ENCODE data around the gene BGLAP.
A peak's percentile ranks its signal among the peaks of the same experiment; 100 is the strongest.

Gene BGLAP

DNA sequence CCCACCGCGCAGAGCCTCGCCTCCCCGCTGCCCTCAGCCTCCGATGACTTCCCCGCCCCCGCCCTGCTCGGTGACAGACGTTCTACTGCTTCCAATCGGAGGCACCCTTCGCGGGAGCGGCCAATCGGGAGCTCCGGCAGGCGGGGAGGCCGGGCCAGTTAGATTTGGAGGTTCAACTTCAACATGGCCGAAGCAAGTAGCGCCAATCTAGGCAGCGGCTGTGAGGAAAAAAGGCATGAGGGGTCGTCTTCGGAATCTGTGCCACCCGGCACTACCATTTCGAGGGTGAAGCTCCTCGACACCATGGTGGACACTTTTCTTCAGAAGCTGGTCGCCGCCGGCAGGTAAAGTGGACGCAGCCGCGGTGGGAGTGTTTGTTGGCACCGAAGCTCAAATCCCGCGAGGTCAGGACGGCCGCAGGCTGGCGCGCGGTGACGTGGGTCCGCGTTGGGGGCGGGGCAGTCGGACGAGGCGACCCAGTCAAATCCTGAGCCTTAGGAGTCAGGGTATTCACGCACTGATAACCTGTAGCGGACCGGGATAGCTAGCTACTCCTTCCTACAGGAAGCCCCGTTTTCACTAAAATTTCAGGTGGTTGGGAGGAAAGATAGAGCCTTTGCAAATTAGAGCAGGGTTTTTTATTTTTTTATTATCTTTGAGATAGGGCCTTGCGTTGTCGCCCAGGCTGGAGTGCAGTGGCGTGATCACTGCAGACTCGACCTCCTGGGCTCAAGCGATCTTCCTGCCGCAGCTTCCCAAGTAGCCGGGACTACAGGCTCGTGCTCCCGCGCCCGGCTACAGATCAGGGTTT is 28.9 kb upstream of the BGLAP start, which contains the start of gene PMF1:
PMF1 (plus strand) TSS at position 175 of the 811 bp plus-strand sequence; CDS start at position 184, 9 bp downstream.
- POLR2A ChIA-PET: interaction anchor here (0.5 to 2.7 kb wide), 29 partner anchors 8 to 236 kb away, joined by 3 to 49 read pairs (median 4); partner anchors contain the start of genes LMNA, MEX3A, SEMA4A and SLC25A44
- Histone ChIP-seq H3K27ac (ENCODE audit: extremely low read depth, low read depth, low read length) (peak within 1 kb of the TSS; percentile 91), H3K4me3 (ENCODE audit: low read depth, low read length) (peak within 1 kb of the TSS; percentile 99)
- TF ChIP-seq, protein P1, sequence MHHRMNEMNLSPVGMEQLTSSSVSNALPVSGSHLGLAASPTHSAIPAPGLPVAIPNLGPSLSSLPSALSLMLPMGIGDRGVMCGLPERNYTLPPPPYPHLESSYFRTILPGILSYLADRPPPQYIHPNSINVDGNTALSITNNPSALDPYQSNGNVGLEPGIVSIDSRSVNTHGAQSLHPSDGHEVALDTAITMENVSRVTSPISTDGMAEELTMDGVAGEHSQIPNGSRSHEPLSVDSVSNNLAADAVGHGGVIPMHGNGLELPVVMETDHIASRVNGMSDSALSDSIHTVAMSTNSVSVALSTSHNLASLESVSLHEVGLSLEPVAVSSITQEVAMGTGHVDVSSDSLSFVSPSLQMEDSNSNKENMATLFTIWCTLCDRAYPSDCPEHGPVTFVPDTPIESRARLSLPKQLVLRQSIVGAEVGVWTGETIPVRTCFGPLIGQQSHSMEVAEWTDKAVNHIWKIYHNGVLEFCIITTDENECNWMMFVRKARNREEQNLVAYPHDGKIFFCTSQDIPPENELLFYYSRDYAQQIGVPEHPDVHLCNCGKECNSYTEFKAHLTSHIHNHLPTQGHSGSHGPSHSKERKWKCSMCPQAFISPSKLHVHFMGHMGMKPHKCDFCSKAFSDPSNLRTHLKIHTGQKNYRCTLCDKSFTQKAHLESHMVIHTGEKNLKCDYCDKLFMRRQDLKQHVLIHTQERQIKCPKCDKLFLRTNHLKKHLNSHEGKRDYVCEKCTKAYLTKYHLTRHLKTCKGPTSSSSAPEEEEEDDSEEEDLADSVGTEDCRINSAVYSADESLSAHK (tag by site-specific recombination; IDR thresholded peaks at IDR 0.05): no peak; the same call in 1 of the 2 replicates
- TF ChIP-seq KLF8 (tag by site-specific recombination; IDR thresholded peaks at IDR 0.05): peak; percentile 86
- TF ChIP-seq, protein P2, sequence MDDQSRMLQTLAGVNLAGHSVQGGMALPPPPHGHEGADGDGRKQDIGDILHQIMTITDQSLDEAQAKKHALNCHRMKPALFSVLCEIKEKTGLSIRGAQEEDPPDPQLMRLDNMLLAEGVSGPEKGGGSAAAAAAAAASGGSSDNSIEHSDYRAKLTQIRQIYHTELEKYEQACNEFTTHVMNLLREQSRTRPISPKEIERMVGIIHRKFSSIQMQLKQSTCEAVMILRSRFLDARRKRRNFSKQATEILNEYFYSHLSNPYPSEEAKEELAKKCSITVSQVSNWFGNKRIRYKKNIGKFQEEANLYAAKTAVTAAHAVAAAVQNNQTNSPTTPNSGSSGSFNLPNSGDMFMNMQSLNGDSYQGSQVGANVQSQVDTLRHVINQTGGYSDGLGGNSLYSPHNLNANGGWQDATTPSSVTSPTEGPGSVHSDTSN (CRISPR knock-in tag; IDR thresholded peaks at IDR 0.05): no peak
- TF ChIP-seq ZNF19 (tag by site-specific recombination; IDR thresholded peaks at IDR 0.05; ENCODE audit: low read depth): no peak
- no peak; the same call in 1 of the 2 replicates for TF ChIP-seq ZNF423 (tag by site-specific recombination; IDR thresholded peaks at IDR 0.05)
- peak; percentile 48 for TF ChIP-seq FEZF1 (tag by site-specific recombination; IDR thresholded peaks at IDR 0.05)
- TF ChIP-seq HOXD13 (CRISPR knock-in tag; IDR thresholded peaks at IDR 0.05; ENCODE audit: borderline replicate concordance): no peak
- TF ChIP-seq ZNF529 (tag by site-specific recombination; IDR thresholded peaks at IDR 0.05; ENCODE audit: insufficient replicate concordance): no peak
- TF ChIP-seq ZNF571 (tag by site-specific recombination; IDR thresholded peaks at IDR 0.05): no peak
- TF ChIP-seq, protein P3, sequence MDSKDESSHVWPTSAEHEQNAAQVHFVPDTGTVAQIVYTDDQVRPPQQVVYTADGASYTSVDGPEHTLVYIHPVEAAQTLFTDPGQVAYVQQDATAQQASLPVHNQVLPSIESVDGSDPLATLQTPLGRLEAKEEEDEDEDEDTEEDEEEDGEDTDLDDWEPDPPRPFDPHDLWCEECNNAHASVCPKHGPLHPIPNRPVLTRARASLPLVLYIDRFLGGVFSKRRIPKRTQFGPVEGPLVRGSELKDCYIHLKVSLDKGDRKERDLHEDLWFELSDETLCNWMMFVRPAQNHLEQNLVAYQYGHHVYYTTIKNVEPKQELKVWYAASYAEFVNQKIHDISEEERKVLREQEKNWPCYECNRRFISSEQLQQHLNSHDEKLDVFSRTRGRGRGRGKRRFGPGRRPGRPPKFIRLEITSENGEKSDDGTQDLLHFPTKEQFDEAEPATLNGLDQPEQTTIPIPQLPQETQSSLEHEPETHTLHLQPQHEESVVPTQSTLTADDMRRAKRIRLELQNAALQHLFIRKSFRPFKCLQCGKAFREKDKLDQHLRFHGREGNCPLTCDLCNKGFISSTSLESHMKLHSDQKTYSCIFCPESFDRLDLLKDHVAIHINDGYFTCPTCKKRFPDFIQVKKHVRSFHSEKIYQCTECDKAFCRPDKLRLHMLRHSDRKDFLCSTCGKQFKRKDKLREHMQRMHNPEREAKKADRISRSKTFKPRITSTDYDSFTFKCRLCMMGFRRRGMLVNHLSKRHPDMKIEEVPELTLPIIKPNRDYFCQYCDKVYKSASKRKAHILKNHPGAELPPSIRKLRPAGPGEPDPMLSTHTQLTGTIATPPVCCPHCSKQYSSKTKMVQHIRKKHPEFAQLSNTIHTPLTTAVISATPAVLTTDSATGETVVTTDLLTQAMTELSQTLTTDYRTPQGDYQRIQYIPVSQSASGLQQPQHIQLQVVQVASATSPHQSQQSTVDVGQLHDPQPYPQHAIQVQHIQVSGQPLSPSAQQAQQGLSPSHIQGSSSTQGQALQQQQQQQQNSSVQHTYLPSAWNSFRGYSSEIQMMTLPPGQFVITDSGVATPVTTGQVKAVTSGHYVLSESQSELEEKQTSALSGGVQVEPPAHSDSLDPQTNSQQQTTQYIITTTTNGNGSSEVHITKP (tag by site-specific recombination; IDR thresholded peaks at IDR 0.05): peak; percentile 93
- TF ChIP-seq GLIS2 (tag by site-specific recombination; IDR thresholded peaks at IDR 0.05): no peak
- TF ChIP-seq, protein P4, sequence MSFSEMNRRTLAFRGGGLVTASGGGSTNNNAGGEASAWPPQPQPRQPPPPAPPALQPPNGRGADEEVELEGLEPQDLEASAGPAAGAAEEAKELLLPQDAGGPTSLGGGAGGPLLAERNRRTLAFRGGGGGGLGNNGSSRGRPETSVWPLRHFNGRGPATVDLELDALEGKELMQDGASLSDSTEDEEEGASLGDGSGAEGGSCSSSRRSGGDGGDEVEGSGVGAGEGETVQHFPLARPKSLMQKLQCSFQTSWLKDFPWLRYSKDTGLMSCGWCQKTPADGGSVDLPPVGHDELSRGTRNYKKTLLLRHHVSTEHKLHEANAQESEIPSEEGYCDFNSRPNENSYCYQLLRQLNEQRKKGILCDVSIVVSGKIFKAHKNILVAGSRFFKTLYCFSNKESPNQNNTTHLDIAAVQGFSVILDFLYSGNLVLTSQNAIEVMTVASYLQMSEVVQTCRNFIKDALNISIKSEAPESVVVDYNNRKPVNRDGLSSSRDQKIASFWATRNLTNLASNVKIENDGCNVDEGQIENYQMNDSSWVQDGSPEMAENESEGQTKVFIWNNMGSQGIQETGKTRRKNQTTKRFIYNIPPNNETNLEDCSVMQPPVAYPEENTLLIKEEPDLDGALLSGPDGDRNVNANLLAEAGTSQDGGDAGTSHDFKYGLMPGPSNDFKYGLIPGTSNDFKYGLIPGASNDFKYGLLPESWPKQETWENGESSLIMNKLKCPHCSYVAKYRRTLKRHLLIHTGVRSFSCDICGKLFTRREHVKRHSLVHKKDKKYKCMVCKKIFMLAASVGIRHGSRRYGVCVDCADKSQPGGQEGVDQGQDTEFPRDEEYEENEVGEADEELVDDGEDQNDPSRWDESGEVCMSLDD (tag by site-specific recombination; IDR thresholded peaks at IDR 0.05): peak; percentile 69; the same call in 1 of the 2 replicates
- TF ChIP-seq ZNF473 (tag by site-specific recombination; IDR thresholded peaks at IDR 0.05): no peak
- TF ChIP-seq, protein P5, sequence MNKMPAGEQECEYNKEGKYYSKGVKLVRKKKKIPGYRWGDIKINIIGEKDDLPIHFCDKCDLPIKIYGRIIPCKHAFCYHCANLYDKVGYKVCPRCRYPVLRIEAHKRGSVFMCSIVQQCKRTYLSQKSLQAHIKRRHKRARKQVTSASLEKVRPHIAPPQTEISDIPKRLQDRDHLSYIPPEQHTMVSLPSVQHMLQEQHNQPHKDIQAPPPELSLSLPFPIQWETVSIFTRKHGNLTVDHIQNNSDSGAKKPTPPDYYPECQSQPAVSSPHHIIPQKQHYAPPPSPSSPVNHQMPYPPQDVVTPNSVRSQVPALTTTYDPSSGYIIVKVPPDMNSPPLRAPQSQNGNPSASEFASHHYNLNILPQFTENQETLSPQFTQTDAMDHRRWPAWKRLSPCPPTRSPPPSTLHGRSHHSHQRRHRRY (tag by site-specific recombination; IDR thresholded peaks at IDR 0.05): no peak
- TF ChIP-seq, protein P6, sequence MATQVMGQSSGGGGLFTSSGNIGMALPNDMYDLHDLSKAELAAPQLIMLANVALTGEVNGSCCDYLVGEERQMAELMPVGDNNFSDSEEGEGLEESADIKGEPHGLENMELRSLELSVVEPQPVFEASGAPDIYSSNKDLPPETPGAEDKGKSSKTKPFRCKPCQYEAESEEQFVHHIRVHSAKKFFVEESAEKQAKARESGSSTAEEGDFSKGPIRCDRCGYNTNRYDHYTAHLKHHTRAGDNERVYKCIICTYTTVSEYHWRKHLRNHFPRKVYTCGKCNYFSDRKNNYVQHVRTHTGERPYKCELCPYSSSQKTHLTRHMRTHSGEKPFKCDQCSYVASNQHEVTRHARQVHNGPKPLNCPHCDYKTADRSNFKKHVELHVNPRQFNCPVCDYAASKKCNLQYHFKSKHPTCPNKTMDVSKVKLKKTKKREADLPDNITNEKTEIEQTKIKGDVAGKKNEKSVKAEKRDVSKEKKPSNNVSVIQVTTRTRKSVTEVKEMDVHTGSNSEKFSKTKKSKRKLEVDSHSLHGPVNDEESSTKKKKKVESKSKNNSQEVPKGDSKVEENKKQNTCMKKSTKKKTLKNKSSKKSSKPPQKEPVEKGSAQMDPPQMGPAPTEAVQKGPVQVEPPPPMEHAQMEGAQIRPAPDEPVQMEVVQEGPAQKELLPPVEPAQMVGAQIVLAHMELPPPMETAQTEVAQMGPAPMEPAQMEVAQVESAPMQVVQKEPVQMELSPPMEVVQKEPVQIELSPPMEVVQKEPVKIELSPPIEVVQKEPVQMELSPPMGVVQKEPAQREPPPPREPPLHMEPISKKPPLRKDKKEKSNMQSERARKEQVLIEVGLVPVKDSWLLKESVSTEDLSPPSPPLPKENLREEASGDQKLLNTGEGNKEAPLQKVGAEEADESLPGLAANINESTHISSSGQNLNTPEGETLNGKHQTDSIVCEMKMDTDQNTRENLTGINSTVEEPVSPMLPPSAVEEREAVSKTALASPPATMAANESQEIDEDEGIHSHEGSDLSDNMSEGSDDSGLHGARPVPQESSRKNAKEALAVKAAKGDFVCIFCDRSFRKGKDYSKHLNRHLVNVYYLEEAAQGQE (tag by site-specific recombination; IDR thresholded peaks at IDR 0.05): no peak; the same call in 1 of the 2 replicates
- TF ChIP-seq, protein P7, sequence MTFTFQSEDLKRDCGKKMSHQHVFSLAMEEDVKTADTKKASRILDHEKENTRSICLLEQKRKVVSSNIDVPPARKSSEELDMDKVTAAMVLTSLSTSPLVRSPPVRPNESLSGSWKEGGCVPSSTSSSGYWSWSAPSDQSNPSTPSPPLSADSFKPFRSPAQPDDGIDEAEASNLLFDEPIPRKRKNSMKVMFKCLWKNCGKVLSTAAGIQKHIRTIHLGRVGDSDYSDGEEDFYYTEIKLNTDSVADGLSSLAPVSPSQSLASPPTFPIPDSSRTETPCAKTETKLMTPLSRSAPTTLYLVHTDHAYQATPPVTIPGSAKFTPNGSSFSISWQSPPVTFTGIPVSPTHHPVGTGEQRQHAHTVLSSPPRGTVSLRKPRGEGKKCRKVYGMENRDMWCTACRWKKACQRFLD (tag by site-specific recombination; IDR thresholded peaks at IDR 0.05): no peak
- TF ChIP-seq ZFP3 (tag by site-specific recombination; IDR thresholded peaks at IDR 0.05; ENCODE audit: low read depth): no peak
- no peak for TF ChIP-seq ZNF140 (tag by site-specific recombination; IDR thresholded peaks at IDR 0.05)
- TF ChIP-seq, protein P8, sequence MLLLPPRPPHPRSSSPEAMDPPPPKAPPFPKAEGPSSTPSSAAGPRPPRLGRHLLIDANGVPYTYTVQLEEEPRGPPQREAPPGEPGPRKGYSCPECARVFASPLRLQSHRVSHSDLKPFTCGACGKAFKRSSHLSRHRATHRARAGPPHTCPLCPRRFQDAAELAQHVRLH (tag by site-specific recombination; IDR thresholded peaks at IDR 0.05): no peak; the same call in none of the 2 replicates

More for the DNA sequence above, 28.9 kb upstream of the BGLAP start, which contains the start of gene PMF1:
- CTCF ChIA-PET: interaction anchor here (0.6 to 3.9 kb wide), 10 partner anchors 12 to 625 kb away, joined by 3 to 29 read pairs (median 3); no protein-coding TSS in a partner anchor
- Histone ChIP-seq H3K9me3 (ENCODE audit: control insufficient read depth, insufficient read depth, low read depth, low read length) (no peaks in the 10 kb centered on the region), H3K36me3 (ENCODE audit: control insufficient read depth in 2 of 2, insufficient read depth in 1 of 2, low read length in 2 of 2) (peaks cover 8 to 43% of the 10 kb centered on the region in 2 experiments; a peak in 2 of 3 replicates), H3K4me1 (ENCODE audit: control insufficient read depth, insufficient read depth, low read length) (no peaks in the 10 kb centered on the region)

Data from HEK293 (cell line).